ENCODE data around the gene FAM3D. TPM values are rescaled to one million over a fixed set of nuclear protein-coding genes. Genes with fewer than 3 reads are reported as not detected.

FAM3D gene
- total RNA-seq, 1 experiment from 2014 or later, result not detected

DNA sequence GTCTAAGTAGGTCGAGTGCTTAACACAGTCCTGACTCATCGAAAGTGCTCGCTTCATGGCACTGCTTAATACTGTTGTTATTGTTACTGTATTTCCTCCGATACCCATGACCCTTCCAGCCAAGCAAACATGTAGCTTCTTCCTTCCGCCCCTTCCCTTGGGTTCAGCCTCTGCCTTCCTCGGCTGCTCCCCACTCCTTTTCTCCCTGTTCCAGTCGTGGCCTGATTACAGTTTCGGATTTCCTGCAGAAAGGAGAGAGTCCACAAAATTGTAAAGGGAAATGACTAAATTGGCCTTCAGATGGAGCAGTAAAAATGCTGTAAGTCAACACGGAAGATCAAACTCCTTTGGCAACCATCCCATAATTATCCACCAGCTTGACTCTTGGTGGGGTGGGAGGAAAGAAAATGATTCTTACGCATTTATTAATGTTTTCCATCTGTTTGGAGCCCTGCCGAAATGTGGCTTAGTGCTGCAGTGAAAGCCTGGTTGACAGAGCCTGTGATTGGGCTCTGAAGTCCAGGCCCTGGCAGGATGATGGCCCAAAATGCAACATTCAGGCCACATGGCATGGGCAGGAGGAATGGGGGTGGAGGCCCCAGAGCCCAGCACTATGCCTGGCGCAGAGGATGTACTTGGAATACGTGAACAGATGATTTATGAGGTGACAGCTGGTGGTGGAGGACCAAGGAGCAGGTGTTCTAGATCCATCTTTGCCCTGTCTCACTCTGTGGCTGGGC, 37.6 kb downstream of the FAM3D start:
- peaks cover 15% of the 10 kb centered on the region for H3F3A ChIP-seq (ENCODE audit: low read length, unreplicated experiment)
- peak overlapping the region; percentile 47 for H3K4me3 ChIP-seq (ENCODE audit: low read length)
- CTCF ChIA-PET, result interaction anchor here (0.6 to 1.3 kb wide), 4 partner anchors 12 to 322 kb away, joined by 3 to 8 read pairs (median 5); no protein-coding TSS in a partner anchor
- peaks cover 36% of the 10 kb centered on the region for H3K4me1 ChIP-seq (ENCODE audit: insufficient read depth, low read length)
- POLR2A ChIA-PET (ENCODE audit: unreplicated experiment), result interaction anchor here (0.6 kb wide), 1 partner anchor 141 kb away, joined by 4 read pairs; no protein-coding TSS in a partner anchor
- peak overlapping the region; percentile 81 for H3K4me2 ChIP-seq (ENCODE audit: low read length)
- no peaks in the 10 kb centered on the region for H3K27me3 ChIP-seq (ENCODE audit: low read length)
- no TSS peak for BruUV-seq (replicated peaks)
- no peaks in the 10 kb centered on the region for H4K20me1 ChIP-seq (ENCODE audit: low read length)
- H3K27ac ChIP-seq (ENCODE audit: low read length), result peak overlapping the region; percentile 97
- peak overlapping the region; percentile 78 for H3K9ac ChIP-seq (ENCODE audit: low read length)
- TF ChIP-seq, protein P1, sequence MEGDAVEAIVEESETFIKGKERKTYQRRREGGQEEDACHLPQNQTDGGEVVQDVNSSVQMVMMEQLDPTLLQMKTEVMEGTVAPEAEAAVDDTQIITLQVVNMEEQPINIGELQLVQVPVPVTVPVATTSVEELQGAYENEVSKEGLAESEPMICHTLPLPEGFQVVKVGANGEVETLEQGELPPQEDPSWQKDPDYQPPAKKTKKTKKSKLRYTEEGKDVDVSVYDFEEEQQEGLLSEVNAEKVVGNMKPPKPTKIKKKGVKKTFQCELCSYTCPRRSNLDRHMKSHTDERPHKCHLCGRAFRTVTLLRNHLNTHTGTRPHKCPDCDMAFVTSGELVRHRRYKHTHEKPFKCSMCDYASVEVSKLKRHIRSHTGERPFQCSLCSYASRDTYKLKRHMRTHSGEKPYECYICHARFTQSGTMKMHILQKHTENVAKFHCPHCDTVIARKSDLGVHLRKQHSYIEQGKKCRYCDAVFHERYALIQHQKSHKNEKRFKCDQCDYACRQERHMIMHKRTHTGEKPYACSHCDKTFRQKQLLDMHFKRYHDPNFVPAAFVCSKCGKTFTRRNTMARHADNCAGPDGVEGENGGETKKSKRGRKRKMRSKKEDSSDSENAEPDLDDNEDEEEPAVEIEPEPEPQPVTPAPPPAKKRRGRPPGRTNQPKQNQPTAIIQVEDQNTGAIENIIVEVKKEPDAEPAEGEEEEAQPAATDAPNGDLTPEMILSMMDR (conservative IDR thresholded peaks at IDR 0.05; ENCODE audit: low read depth, low read length), result no peak
- TF ChIP-seq EZH2phosphoT487 (IDR thresholded peaks at IDR 0.05; ENCODE audit: borderline replicate concordance, low read length), result no peak
- no peak for TF ChIP-seq EZH2 (IDR thresholded peaks at IDR 0.05; ENCODE audit: low read length, unreplicated experiment)
- intact Hi-C loops (cut with micrococcal nuclease), result loop anchor here (1.0 kb wide), 3 partner anchors 21 to 65 kb away; no protein-coding TSS in a partner anchor
- peak overlapping the region; percentile 70 for H2AFZ ChIP-seq (ENCODE audit: low read length)
- ATAC-seq (peak; percentile 82), DNase-seq (peak; percentile 97)
- no peaks in the 10 kb centered on the region for H3K79me2 ChIP-seq (ENCODE audit: low read length)
- no peaks in the 10 kb centered on the region for H3K9me2 ChIP-seq (replicated peaks; ENCODE audit: low read length)
- no peaks in the 10 kb centered on the region for H3K9me3 ChIP-seq (ENCODE audit: low read length)
- H3K36me3 ChIP-seq (ENCODE audit: low read depth, low read length), result no peaks in the 10 kb centered on the region

DNA sequence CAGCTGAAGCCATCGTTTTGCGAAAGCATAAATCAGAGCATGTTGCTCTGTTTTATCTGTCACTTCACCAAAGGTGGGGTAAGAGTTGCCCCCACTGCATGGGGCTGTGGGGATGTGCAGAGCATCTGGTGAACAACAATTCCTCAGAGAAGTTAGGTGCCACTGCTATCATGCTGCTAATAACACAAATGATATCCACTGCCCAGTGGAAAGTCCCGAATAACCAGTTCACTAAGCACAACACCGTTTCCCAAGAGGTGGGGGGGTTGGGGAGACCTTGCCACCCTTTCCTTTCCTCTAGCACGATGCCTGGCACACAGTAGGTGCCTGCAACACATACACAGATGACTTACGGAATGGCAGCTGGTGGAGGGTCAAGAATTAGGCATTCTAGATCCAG, 38.6 kb downstream of the FAM3D start:
- no peak for ATAC-seq
- Histone ChIP-seq H3K4me2 (ENCODE audit: low read length) (peak overlapping the region; percentile 81), H3F3A (ENCODE audit: low read length, unreplicated experiment) (peaks cover 15% of the 10 kb centered on the region), H3K9me3 (ENCODE audit: low read length) (no peaks in the 10 kb centered on the region), H3K4me3 (ENCODE audit: low read length) (no peak overlapping the region), H3K79me2 (ENCODE audit: low read length) (no peaks in the 10 kb centered on the region), H3K4me1 (ENCODE audit: insufficient read depth, low read length) (peaks cover 38% of the 10 kb centered on the region), H3K27me3 (ENCODE audit: low read length) (no peaks in the 10 kb centered on the region), H3K36me3 (ENCODE audit: low read depth, low read length) (no peaks in the 10 kb centered on the region), H2AFZ (ENCODE audit: low read length) (peak overlapping the region; percentile 70; the same call in 1 of the 2 replicates), H3K27ac (ENCODE audit: low read length) (peak overlapping the region; percentile 97), H4K20me1 (ENCODE audit: low read length) (no peaks in the 10 kb centered on the region), H3K9ac (ENCODE audit: low read length) (peak overlapping the region; percentile 78), H3K9me2 (replicated peaks; ENCODE audit: low read length) (no peaks in the 10 kb centered on the region)
- CTCF ChIA-PET, result interaction anchor here (1.0 to 1.3 kb wide), 2 partner anchors 42 to 59 kb away, joined by 4 to 5 read pairs; no protein-coding TSS in a partner anchor
- POLR2A ChIA-PET (ENCODE audit: unreplicated experiment), result interaction anchor here (0.5 kb wide), 1 partner anchor 433 kb away, joined by 3 read pairs; no protein-coding TSS in a partner anchor
- intact Hi-C loops (cut with micrococcal nuclease), result no loop called here
- no peak for TF ChIP-seq EZH2phosphoT487 (IDR thresholded peaks at IDR 0.05; ENCODE audit: borderline replicate concordance, low read length)
- DNase-seq, result no peak
- BruUV-seq (replicated peaks), result no TSS peak

DNA sequence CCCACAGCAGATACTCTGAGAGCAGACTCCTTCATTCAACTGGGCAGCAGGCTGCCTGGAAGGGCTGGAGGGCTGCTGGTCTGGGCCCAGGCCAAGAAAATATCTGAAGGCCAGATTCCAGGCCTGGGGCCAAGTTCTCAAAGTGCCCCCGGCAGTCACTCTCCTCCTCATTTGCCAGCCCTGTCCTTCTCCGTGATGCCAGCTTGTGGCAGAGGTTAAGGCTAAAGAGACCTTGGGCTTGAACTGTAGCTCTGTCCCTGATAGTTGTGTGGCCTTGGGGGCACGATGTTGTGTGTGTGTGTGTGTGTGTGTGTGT, 39.0 kb downstream of the FAM3D start:
- H2AFZ ChIP-seq (ENCODE audit: low read length), result no peak overlapping the region
- TF ChIP-seq EZH2phosphoT487 (IDR thresholded peaks at IDR 0.05; ENCODE audit: borderline replicate concordance, low read length), result no peak
- TF ChIP-seq, protein P1 (conservative IDR thresholded peaks at IDR 0.05; ENCODE audit: low read depth, low read length), result no peak
- TF ChIP-seq EZH2 (IDR thresholded peaks at IDR 0.05; ENCODE audit: low read length, unreplicated experiment), result no peak
- H3K4me2 ChIP-seq (ENCODE audit: low read length), result peak overlapping the region; percentile 81
- intact Hi-C loops (cut with micrococcal nuclease), result no loop called here
- H3K36me3 ChIP-seq (ENCODE audit: low read depth, low read length), result no peaks in the 10 kb centered on the region
- BruUV-seq (replicated peaks), result no TSS peak
- no peaks in the 10 kb centered on the region for H3K27me3 ChIP-seq (ENCODE audit: low read length)
- no peak overlapping the region for H3K4me3 ChIP-seq (ENCODE audit: low read length)
- no peaks in the 10 kb centered on the region for H4K20me1 ChIP-seq (ENCODE audit: low read length)
- H3K9me3 ChIP-seq (ENCODE audit: low read length), result no peaks in the 10 kb centered on the region
- DNase-seq (peak; percentile 62), ATAC-seq (no peak)
- peaks cover 38% of the 10 kb centered on the region for H3K4me1 ChIP-seq (ENCODE audit: insufficient read depth, low read length)
- POLR2A ChIA-PET (ENCODE audit: unreplicated experiment), result no interaction called here
- CTCF ChIA-PET, result interaction anchor here (0.6 to 1.0 kb wide), 2 partner anchors 18 to 42 kb away, joined by 5 to 6 read pairs; no protein-coding TSS in a partner anchor
- H3F3A ChIP-seq (ENCODE audit: low read length, unreplicated experiment), result peaks cover 15% of the 10 kb centered on the region
- H3K27ac ChIP-seq (ENCODE audit: low read length), result peak overlapping the region; percentile 97
- H3K9ac ChIP-seq (ENCODE audit: low read length), result peak overlapping the region; percentile 78; the same call in 1 of the 2 replicates
- no peaks in the 10 kb centered on the region for H3K9me2 ChIP-seq (replicated peaks; ENCODE audit: low read length)
- no peaks in the 10 kb centered on the region for H3K79me2 ChIP-seq (ENCODE audit: low read length)
